ENCODE results near the gene FOXP4.

- TF ChIP-seq CTCF (IDR thresholded peaks at IDR 0.05) = no peak
- no peak for TF ChIP-seq POLR2A (IDR thresholded peaks at IDR 0.05)
These were observed 17.7 kb upstream of the FOXP4 start for GRCh38 chr6:41528409-41528963.

All from body of pancreas (tissue), 4 donors.